ENCODE data around the gene DDX56. TPM values are rescaled to one million over a fixed set of nuclear protein-coding genes. Genes with fewer than 3 reads are reported as not detected.

DDX56 gene
- total and polyA plus RNA-seq, 2 of the 13 experiments (the other 11 are each of a cell fraction or from before 2014, with no cell fraction given): 82.6 to 120 TPM

DNA sequence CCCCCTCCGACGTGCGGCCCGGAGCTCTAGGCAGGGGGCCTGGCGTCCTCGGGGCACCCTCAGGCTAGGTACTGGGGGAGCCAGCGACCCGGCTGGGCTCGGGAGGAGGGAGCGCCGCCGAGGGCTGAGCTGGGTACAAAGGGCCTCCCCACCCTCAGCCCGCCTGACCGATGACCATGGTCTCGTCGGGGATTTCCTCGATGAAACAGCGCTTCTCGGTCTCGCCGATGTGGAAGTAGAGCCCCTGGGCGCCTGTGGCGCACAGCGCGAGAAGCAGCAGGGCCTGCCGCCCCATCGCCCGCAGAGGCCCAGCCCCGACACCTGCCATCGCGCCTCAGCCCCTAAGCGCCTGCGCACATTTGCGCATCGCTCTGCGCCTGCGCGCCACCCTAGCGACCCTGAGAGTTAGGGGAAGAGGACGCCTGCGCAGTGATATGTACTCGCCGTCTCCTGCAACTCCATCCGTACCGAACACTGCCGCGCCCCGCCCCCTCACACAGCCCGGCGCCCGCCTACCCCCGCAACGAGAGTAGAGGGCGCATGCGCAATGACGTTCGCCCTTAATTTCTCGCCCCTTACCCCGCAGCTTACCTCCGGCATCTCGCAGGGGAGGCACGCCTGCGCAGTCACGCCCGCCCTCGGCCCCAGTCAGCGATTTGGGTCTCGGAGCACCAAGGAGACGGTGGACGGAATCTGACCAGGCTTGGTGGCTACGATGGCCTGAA is 8.3 kb upstream of the DDX56 start, which contains the start of gene TMED4 (continued):
- TF ChIP-seq, protein P1, sequence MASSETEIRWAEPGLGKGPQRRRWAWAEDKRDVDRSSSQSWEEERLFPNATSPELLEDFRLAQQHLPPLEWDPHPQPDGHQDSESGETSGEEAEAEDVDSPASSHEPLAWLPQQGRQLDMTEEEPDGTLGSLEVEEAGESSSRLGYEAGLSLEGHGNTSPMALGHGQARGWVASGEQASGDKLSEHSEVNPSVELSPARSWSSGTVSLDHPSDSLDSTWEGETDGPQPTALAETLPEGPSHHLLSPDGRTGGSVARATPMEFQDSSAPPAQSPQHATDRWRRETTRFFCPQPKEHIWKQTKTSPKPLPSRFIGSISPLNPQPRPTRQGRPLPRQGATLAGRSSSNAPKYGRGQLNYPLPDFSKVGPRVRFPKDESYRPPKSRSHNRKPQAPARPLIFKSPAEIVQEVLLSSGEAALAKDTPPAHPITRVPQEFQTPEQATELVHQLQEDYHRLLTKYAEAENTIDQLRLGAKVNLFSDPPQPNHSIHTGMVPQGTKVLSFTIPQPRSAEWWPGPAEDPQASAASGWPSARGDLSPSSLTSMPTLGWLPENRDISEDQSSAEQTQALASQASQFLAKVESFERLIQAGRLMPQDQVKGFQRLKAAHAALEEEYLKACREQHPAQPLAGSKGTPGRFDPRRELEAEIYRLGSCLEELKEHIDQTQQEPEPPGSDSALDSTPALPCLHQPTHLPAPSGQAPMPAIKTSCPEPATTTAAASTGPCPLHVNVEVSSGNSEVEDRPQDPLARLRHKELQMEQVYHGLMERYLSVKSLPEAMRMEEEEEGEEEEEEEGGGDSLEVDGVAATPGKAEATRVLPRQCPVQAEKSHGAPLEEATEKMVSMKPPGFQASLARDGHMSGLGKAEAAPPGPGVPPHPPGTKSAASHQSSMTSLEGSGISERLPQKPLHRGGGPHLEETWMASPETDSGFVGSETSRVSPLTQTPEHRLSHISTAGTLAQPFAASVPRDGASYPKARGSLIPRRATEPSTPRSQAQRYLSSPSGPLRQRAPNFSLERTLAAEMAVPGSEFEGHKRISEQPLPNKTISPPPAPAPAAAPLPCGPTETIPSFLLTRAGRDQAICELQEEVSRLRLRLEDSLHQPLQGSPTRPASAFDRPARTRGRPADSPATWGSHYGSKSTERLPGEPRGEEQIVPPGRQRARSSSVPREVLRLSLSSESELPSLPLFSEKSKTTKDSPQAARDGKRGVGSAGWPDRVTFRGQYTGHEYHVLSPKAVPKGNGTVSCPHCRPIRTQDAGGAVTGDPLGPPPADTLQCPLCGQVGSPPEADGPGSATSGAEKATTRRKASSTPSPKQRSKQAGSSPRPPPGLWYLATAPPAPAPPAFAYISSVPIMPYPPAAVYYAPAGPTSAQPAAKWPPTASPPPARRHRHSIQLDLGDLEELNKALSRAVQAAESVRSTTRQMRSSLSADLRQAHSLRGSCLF (CRISPR knock-in tag; IDR thresholded peaks at IDR 0.05; ENCODE audit: borderline replicate concordance): no peak
- TF ChIP-seq ZNF703 (CRISPR knock-in tag; IDR thresholded peaks at IDR 0.05; ENCODE audit: borderline replicate concordance) (0 out of 2 replicates have a peak, but pooled peaks have one; percentile 60), ZNF570 (CRISPR knock-in tag; IDR thresholded peaks at IDR 0.05; ENCODE audit: borderline replicate concordance) (no peak), HMG20B (CRISPR knock-in tag; conservative IDR thresholded peaks at IDR 0.05) (no peak), NCOR1 (IDR thresholded peaks at IDR 0.05; ENCODE audit: borderline replicate concordance, low read length) (no peak), ZNF10 (CRISPR knock-in tag; IDR thresholded peaks at IDR 0.05; ENCODE audit: borderline replicate concordance, low read depth) (peak; percentile 80; the same call in 1 of the 2 replicates), AGO2 (optimal IDR thresholded peaks at IDR 0.05; ENCODE audit: low read depth, low read length) (peak; percentile 84), ZNF607 (CRISPR knock-in tag; IDR thresholded peaks at IDR 0.05; ENCODE audit: borderline replicate concordance) (peak; percentile 44), GATAD1 (CRISPR knock-in tag; IDR thresholded peaks at IDR 0.05) (peak; percentile 86), ZSCAN22 (CRISPR knock-in tag; IDR thresholded peaks at IDR 0.05) (no peak)
- TF ChIP-seq, protein P2, sequence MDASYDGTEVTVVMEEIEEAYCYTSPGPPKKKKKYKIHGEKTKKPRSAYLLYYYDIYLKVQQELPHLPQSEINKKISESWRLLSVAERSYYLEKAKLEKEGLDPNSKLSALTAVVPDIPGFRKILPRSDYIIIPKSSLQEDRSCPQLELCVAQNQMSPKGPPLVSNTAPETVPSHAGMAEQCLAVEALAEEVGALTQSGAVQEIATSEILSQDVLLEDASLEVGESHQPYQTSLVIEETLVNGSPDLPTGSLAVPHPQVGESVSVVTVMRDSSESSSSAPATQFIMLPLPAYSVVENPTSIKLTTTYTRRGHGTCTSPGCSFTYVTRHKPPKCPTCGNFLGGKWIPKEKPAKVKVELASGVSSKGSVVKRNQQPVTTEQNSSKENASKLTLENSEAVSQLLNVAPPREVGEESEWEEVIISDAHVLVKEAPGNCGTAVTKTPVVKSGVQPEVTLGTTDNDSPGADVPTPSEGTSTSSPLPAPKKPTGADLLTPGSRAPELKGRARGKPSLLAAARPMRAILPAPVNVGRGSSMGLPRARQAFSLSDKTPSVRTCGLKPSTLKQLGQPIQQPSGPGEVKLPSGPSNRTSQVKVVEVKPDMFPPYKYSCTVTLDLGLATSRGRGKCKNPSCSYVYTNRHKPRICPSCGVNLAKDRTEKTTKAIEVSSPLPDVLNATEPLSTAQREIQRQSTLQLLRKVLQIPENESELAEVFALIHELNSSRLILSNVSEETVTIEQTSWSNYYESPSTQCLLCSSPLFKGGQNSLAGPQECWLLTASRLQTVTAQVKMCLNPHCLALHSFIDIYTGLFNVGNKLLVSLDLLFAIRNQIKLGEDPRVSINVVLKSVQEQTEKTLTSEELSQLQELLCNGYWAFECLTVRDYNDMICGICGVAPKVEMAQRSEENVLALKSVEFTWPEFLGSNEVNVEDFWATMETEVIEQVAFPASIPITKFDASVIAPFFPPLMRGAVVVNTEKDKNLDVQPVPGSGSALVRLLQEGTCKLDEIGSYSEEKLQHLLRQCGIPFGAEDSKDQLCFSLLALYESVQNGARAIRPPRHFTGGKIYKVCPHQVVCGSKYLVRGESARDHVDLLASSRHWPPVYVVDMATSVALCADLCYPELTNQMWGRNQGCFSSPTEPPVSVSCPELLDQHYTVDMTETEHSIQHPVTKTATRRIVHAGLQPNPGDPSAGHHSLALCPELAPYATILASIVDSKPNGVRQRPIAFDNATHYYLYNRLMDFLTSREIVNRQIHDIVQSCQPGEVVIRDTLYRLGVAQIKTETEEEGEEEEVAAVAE (CRISPR knock-in tag; IDR thresholded peaks at IDR 0.05; ENCODE audit: borderline replicate concordance): no peak
- TF ChIP-seq, protein P3, sequence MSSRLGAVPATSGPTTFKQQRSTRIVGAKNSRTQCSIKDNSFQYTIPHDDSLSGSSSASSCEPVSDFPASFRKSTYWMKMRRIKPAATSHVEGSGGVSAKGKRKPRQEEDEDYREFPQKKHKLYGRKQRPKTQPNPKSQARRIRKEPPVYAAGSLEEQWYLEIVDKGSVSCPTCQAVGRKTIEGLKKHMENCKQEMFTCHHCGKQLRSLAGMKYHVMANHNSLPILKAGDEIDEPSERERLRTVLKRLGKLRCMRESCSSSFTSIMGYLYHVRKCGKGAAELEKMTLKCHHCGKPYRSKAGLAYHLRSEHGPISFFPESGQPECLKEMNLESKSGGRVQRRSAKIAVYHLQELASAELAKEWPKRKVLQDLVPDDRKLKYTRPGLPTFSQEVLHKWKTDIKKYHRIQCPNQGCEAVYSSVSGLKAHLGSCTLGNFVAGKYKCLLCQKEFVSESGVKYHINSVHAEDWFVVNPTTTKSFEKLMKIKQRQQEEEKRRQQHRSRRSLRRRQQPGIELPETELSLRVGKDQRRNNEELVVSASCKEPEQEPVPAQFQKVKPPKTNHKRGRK (CRISPR knock-in tag; IDR thresholded peaks at IDR 0.05): no peak
- TF ChIP-seq, protein P4, sequence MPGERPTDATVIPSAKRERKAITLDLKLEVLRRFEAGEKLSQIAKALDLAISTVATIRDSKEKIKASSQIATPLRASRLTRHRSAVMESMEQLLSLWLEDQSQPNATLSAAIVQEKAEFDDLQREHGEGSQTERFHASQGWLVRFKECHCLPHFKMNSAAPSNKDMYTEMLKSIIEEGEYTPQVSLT (CRISPR knock-in tag; IDR thresholded peaks at IDR 0.05; ENCODE audit: borderline replicate concordance, low read depth): no peak; the same call in 1 of the 2 replicates
- TF ChIP-seq, protein P5, sequence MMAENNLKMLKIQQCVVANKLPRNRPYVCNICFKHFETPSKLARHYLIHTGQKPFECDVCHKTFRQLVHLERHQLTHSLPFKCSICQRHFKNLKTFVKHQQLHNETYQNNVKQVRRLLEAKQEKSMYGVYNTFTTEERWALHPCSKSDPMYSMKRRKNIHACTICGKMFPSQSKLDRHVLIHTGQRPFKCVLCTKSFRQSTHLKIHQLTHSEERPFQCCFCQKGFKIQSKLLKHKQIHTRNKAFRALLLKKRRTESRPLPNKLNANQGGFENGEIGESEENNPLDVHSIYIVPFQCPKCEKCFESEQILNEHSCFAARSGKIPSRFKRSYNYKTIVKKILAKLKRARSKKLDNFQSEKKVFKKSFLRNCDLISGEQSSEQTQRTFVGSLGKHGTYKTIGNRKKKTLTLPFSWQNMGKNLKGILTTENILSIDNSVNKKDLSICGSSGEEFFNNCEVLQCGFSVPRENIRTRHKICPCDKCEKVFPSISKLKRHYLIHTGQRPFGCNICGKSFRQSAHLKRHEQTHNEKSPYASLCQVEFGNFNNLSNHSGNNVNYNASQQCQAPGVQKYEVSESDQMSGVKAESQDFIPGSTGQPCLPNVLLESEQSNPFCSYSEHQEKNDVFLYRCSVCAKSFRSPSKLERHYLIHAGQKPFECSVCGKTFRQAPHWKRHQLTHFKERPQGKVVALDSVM (CRISPR knock-in tag; IDR thresholded peaks at IDR 0.05): no peak; the same call in 1 of the 2 replicates

Measured in HepG2 (cell line).